ENCODE results near the gene SBK2.
"Not testable (repeated sequence)": the region's sequence is repeated elsewhere in the genome, so short reads cannot be mapped to it uniquely, and the experiment has no call there.

SBK2 gene

GRCh38 chr19:55500368-55500952 is 36.5 kb downstream of the SBK2 start:
- DNase-seq (ENCODE audit: low spot score) = no peak

- no peak for DNase-seq (ENCODE audit: low spot score)
Observed at GRCh38 chr19:55498246-55498840, 38.6 kb downstream of the SBK2 start.

GRCh38 chr19:55497763-55498162 is 39.2 kb downstream of the SBK2 start:
- no peak for DNase-seq (ENCODE audit: low spot score)

- DNase-seq (ENCODE audit: low spot score) = not testable (repeated sequence)
Observed at GRCh38 chr19:55496820-55497219, 40.1 kb downstream of the SBK2 start.

- no peak for DNase-seq (ENCODE audit: low spot score)
Observed at GRCh38 chr19:55495646-55496349, 41.1 kb downstream of the SBK2 start.

GRCh38 chr19:55494172-55494761 is 42.7 kb downstream of the SBK2 start:
- no peak for DNase-seq (ENCODE audit: low spot score)

GRCh38 chr19:55493645-55494171 is 43.2 kb downstream of the SBK2 start:
- DNase-seq (ENCODE audit: low spot score) = no peak

- DNase-seq (ENCODE audit: low spot score) = no peak
Observed at GRCh38 chr19:55493052-55493644, 43.8 kb downstream of the SBK2 start.

GRCh38 chr19:55492362-55492944 is 44.5 kb downstream of the SBK2 start:
- DNase-seq (ENCODE audit: low spot score) = no peak

GRCh38 chr19:55491546-55492360 is 45.2 kb downstream of the SBK2 start:
- no peak for DNase-seq (ENCODE audit: low spot score)

- DNase-seq (ENCODE audit: low spot score) = no peak
Observed at GRCh38 chr19:55490478-55491432, 46.2 kb downstream of the SBK2 start.

GRCh38 chr19:55489711-55490477 is 47.0 kb downstream of the SBK2 start:
- no peak for DNase-seq (ENCODE audit: low spot score)

GRCh38 chr19:55488986-55489710 is 47.8 kb downstream of the SBK2 start:
- DNase-seq (ENCODE audit: low spot score) = no peak

- peak; percentile 43 for DNase-seq (ENCODE audit: low spot score)
Observed at GRCh38 chr19:55487924-55488687, 48.8 kb downstream of the SBK2 start, which contains the start of gene SSC5D. Gene SSC5D, plus strand, starts transcription at chr19:55488436. Its CDS starts 154 bp downstream, at chr19:55488590.

GRCh38 chr19:55486971-55487923 is 49.7 kb downstream of the SBK2 start:
- peak; percentile 76 for DNase-seq (ENCODE audit: low spot score)

Data from cerebellar cortex (tissue), 1 donor.